ENCODE measurements around the gene MIPOL1. TPM values are rescaled to one million over a fixed set of nuclear protein-coding genes. Genes with fewer than 3 reads are reported as not detected.
A peak's percentile ranks its signal among the peaks of the same experiment; 100 is the strongest.

Gene MIPOL1
- total and polyA plus RNA-seq, 2 of the 13 experiments (the other 11 are each of a cell fraction or from before 2014, with no cell fraction given), result 8.6 to 34.2 TPM

DNA sequence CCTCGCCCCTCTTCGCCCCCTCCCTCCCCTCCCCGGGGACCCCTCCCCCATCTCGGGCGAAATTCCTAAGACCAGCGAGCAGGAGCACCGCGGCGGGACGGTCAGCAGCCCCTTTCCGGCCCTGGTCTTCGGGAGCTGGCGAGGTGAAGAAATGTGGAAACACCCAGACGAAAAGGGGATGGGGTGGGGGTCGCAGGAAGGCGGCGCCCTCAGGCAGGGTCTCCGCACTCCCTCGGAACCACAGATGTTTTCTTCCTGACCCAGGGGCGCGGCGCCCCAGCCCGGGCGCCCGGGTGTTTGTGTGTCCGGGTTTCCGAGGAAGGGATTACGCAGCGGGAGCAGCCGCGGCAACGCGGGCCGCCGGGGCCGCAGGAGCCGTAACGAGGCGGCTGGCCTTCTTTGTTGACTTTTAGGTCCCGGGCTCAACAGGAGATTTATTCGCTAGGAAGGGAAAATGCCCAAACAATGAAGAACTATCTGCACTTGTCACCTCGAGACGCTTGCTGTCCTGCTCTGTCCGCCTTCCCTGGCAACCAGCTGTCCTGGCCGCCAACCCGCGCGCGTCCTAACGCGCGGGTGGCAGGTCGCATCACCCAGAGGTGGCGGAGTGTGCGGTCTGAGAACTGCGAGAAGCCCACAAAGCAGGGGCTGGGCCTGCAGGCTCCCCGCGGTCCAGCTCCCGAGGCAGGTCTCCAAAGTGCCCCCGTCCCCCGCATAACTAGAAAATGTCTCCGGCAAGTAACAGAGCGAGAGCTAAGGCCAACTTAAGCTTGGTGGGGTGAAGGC, 390.3 kb downstream of the MIPOL1 start (continued):
- TF ChIP-seq, protein P1, sequence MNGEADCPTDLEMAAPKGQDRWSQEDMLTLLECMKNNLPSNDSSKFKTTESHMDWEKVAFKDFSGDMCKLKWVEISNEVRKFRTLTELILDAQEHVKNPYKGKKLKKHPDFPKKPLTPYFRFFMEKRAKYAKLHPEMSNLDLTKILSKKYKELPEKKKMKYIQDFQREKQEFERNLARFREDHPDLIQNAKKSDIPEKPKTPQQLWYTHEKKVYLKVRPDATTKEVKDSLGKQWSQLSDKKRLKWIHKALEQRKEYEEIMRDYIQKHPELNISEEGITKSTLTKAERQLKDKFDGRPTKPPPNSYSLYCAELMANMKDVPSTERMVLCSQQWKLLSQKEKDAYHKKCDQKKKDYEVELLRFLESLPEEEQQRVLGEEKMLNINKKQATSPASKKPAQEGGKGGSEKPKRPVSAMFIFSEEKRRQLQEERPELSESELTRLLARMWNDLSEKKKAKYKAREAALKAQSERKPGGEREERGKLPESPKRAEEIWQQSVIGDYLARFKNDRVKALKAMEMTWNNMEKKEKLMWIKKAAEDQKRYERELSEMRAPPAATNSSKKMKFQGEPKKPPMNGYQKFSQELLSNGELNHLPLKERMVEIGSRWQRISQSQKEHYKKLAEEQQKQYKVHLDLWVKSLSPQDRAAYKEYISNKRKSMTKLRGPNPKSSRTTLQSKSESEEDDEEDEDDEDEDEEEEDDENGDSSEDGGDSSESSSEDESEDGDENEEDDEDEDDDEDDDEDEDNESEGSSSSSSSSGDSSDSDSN (CRISPR knock-in tag; IDR thresholded peaks at IDR 0.05), result peak; percentile 99
- TF ChIP-seq ZC3H13 (CRISPR knock-in tag; IDR thresholded peaks at IDR 0.05), result no peak
- TF ChIP-seq ZNF589 (CRISPR knock-in tag; conservative IDR thresholded peaks at IDR 0.05), result no peak
- peak; percentile 22; the same call in 1 of the 3 replicates for TF ChIP-seq MXI1 (IDR thresholded peaks at IDR 0.05; ENCODE audit: borderline replicate concordance, low read depth, low read length)
- no peak; the same call in 1 of the 2 replicates for TF ChIP-seq ZFP36L2 (CRISPR knock-in tag; IDR thresholded peaks at IDR 0.05)
- TF ChIP-seq, protein P2, sequence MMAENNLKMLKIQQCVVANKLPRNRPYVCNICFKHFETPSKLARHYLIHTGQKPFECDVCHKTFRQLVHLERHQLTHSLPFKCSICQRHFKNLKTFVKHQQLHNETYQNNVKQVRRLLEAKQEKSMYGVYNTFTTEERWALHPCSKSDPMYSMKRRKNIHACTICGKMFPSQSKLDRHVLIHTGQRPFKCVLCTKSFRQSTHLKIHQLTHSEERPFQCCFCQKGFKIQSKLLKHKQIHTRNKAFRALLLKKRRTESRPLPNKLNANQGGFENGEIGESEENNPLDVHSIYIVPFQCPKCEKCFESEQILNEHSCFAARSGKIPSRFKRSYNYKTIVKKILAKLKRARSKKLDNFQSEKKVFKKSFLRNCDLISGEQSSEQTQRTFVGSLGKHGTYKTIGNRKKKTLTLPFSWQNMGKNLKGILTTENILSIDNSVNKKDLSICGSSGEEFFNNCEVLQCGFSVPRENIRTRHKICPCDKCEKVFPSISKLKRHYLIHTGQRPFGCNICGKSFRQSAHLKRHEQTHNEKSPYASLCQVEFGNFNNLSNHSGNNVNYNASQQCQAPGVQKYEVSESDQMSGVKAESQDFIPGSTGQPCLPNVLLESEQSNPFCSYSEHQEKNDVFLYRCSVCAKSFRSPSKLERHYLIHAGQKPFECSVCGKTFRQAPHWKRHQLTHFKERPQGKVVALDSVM (CRISPR knock-in tag; IDR thresholded peaks at IDR 0.05), result no peak; the same call in 1 of the 2 replicates
- 0 out of 2 replicates have a peak, but pooled peaks have one; percentile 18 for TF ChIP-seq MZF1 (CRISPR knock-in tag; IDR thresholded peaks at IDR 0.05; ENCODE audit: borderline replicate concordance)
- peak; percentile 23 for TF ChIP-seq MTF1 (CRISPR knock-in tag; IDR thresholded peaks at IDR 0.05)
- TF ChIP-seq KDM3A (CRISPR knock-in tag; IDR thresholded peaks at IDR 0.05; ENCODE audit: low read depth), result peak; percentile 89
- 0 out of 2 replicates have a peak, but pooled peaks have one; percentile 13 for TF ChIP-seq FIP1L1 (IDR thresholded peaks at IDR 0.05; ENCODE audit: borderline replicate concordance, insufficient read depth, low read depth, low read length)
- TF ChIP-seq AHR (CRISPR knock-in tag; IDR thresholded peaks at IDR 0.05), result peak; percentile 71
- peak; percentile 53; the same call in 1 of the 2 replicates for TF ChIP-seq PHF20 (CRISPR knock-in tag; IDR thresholded peaks at IDR 0.05)
- TF ChIP-seq ZFP90 (CRISPR knock-in tag; IDR thresholded peaks at IDR 0.05; ENCODE audit: borderline replicate concordance), result peak; percentile 70
- no peak; the same call in none of the 2 replicates for TF ChIP-seq TARDBP (CRISPR knock-in tag; IDR thresholded peaks at IDR 0.05)
- TF ChIP-seq TP53 (CRISPR knock-in tag; conservative IDR thresholded peaks at IDR 0.05), result no peak; the same call in 1 of the 2 replicates
- peak; percentile 16 to 49; a peak in 2 of 4 replicates for TF ChIP-seq EP300 (IDR thresholded peaks at IDR 0.05; ENCODE audit: low read depth in 2 of 2, low read length in 2 of 2)
- peak; percentile 46; the same call in 1 of the 2 replicates for TF ChIP-seq EP300 (CRISPR knock-in tag; IDR thresholded peaks at IDR 0.05; ENCODE audit: borderline replicate concordance)
- peak; percentile 54 for TF ChIP-seq TEAD3 (CRISPR knock-in tag; optimal IDR thresholded peaks at IDR 0.05; ENCODE audit: borderline replicate concordance)
- TF ChIP-seq, protein P3, sequence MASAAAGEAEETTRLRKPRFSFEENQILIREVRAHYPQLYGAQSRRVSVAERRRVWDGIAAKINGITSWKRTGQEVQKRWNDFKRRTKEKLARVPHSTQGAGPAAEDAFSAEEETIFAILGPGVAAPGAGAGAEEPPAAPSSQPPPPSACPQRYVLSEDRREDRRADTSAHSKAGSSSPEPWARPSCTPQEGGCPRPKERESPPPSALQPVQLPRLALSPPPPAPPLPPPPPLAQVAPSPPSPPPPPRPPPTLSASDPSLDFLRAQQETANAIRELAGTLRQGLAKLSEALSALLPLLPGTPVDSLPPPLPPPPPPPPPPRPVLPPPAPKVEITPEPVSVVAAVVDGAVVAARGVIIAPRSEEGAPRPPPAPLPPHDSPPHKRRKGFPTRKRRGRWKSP (CRISPR knock-in tag; IDR thresholded peaks at IDR 0.05), result peak; percentile 75
- no peak; the same call in 1 of the 2 replicates for TF ChIP-seq IRX3 (CRISPR knock-in tag; IDR thresholded peaks at IDR 0.05; ENCODE audit: borderline replicate concordance, low read depth)
- TF ChIP-seq BORCS8-MEF2B (CRISPR knock-in tag; IDR thresholded peaks at IDR 0.05), result peak; percentile 72
- TF ChIP-seq ZNF383 (CRISPR knock-in tag; IDR thresholded peaks at IDR 0.05; ENCODE audit: borderline replicate concordance), result peak; percentile 8; the same call in 1 of the 2 replicates
- TF ChIP-seq, protein P4, sequence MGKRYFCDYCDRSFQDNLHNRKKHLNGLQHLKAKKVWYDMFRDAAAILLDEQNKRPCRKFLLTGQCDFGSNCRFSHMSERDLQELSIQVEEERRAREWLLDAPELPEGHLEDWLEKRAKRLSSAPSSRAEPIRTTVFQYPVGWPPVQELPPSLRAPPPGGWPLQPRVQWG (CRISPR knock-in tag; IDR thresholded peaks at IDR 0.05; ENCODE audit: borderline replicate concordance, low read depth), result peak; percentile 21; the same call in 1 of the 2 replicates
- TF ChIP-seq ZFY (CRISPR knock-in tag; IDR thresholded peaks at IDR 0.05), result peak; percentile 92
